Stimulated activated CD8-positive, alpha-beta memory T cell treated with anti-CD3 and anti-CD28 coated beads, Interleukin-15, amount 100 ng/mL, for 1 hour (primary cell): ENCODE data around the gene PCGF2.

Source experiments
- DNase-seq: peaks from one replicate; pipeline ENCODE4 v3.0.0-alpha.2; 2020; ENCODE audit warnings: low read depth

Gene PCGF2

GRCh38 chr17:38703742-38704605, 44.2 kb downstream of the PCGF2 start:
- no peak for DNase-seq

- no peak for DNase-seq
Measured at GRCh38 chr17:38702916-38703741, 45.0 kb downstream of the PCGF2 start.

GRCh38 chr17:38702166-38702915, 45.8 kb downstream of the PCGF2 start:
- peak; percentile 54 for DNase-seq

GRCh38 chr17:38701504-38702165, 46.5 kb downstream of the PCGF2 start:
- DNase-seq: peak; percentile 43

GRCh38 chr17:38698760-38699159, 49.4 kb downstream of the PCGF2 start:
- DNase-seq: no peak

- no peak for DNase-seq
Measured at GRCh38 chr17:38697061-38697820, 50.9 kb downstream of the PCGF2 start.

GRCh38 chr17:38693700-38694329, 54.3 kb downstream of the PCGF2 start:
- no peak for DNase-seq

GRCh38 chr17:38691154-38691553, 57.0 kb downstream of the PCGF2 start:
- DNase-seq: no peak

- no peak for DNase-seq
Measured at GRCh38 chr17:38690386-38690785, 57.8 kb downstream of the PCGF2 start.

- DNase-seq: no peak
Measured at GRCh38 chr17:38687286-38687685, 60.9 kb downstream of the PCGF2 start.

- DNase-seq: no peak
Measured at GRCh38 chr17:38685491-38685890, 62.6 kb downstream of the PCGF2 start.
